ENCODE measurements around the gene NUCKS1. TPM values are rescaled to one million over a fixed set of nuclear protein-coding genes. Genes with fewer than 3 reads are reported as not detected.
A peak's percentile ranks its signal among the peaks of the same experiment; 100 is the strongest.
"Not testable (repeated sequence)": the region's sequence is repeated elsewhere in the genome, so short reads cannot be mapped to it uniquely, and the experiment has no call there.

The NUCKS1 gene
- total RNA-seq, 1 experiment from 2014 or later = 300 TPM

DNA sequence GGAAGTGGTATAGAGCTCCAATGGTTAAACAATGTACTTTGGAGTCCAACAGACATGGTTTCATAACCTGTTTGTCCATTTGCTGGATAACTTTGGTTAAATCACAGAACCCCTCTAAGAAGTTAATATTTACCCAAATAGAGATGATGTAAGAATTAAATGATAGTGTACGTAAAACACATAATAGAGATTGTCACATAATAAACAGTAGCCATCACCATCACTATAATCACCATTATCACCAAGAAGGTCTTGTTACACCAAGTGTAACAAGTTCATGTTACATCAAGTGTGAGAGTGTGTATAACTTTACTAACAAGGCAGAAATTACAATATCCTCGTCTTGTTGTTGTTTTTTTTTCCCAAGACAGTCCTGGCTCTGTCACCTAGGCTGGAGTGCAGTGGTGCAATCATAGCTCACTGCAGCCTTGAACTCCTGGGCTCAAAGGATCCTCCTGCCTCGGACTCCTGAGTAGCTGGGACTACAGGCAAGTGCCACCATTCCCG is 23.3 kb downstream of the NUCKS1 start:
- peaks cover 16% of the 10 kb centered on the region for H3K36me3 ChIP-seq (replicated peaks; ENCODE audit: control insufficient read depth, insufficient read depth, low read length)
- no peak for DNase-seq
- H3K4me3 ChIP-seq (ENCODE audit: insufficient read depth, low read depth, low read length) = no peak overlapping the region
- no peaks in the 10 kb centered on the region for H3K27me3 ChIP-seq (ENCODE audit: control insufficient read depth, insufficient read depth, low read length)

DNA sequence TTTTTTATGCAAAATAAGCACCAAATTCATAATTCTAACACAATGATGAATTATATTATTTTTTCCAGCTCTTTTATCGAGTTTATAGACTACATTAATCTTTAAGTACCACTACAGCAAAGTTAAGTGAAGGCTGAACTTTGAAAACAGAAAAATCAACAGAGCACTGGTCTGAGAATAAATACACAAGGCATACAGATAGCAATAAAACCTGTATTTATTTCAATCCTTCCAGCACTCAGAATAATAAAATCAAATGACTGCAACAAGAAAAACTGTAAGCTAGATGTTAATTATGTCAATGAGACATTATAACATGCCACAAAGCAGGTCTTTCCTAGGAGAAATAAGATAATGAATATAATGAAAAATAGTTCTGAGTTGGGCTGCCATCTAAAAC is 24.5 kb downstream of the NUCKS1 start:
- Histone ChIP-seq H3K36me3 (replicated peaks; ENCODE audit: control insufficient read depth, insufficient read depth, low read length) (peaks cover 19% of the 10 kb centered on the region), H3K27me3 (ENCODE audit: control insufficient read depth, insufficient read depth, low read length) (no peaks in the 10 kb centered on the region), H3K4me3 (ENCODE audit: insufficient read depth, low read depth, low read length) (no peak overlapping the region)
- DNase-seq = no peak

DNA sequence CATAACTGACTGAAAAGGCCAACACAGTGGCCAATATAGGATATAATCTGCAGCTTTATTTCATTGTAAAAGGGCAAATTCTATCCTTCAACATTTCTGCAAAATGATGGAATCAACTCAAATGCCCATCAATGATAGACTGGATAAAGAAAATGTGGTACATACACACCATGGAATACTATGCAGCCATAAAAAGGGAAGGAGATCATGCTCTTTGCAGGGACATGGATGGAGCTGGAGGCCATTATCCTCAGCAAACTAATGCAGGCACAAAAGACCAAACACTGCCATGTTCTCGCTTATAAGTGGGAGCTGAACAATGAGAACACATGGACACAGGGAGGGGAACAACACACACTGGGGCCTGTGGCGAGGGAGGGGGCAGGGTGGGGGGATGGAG is 29.2 kb downstream of the NUCKS1 start:
- not testable (repeated sequence) for H3K27me3 ChIP-seq (ENCODE audit: control insufficient read depth, insufficient read depth, low read length); DNase-seq; H3K4me3 ChIP-seq (ENCODE audit: insufficient read depth, low read depth, low read length)
- peaks cover 37% of the 10 kb centered on the region for H3K36me3 ChIP-seq (replicated peaks; ENCODE audit: control insufficient read depth, insufficient read depth, low read length)

DNA sequence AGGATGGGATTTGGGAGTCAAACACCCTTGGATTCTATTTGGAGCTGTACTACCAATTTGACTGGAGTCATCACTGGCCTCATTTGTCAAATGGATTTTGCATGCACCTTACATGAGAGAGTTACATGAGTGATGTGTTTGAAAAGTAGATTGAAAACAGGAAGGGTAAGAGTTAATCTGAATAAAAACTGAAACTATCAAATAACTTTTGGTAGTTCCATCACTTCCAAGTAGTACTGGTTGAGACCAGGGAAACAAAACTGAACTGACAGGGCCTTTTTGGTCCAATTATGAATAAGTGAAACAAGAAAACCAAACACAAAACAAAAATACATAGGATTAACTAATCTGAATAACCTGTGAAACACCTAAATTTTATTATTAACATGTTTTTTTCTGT is 30.2 kb downstream of the NUCKS1 start:
- DNase-seq = no peak
- Histone ChIP-seq H3K4me3 (ENCODE audit: insufficient read depth, low read depth, low read length) (no peak overlapping the region), H3K36me3 (replicated peaks; ENCODE audit: control insufficient read depth, insufficient read depth, low read length) (peaks cover 41% of the 10 kb centered on the region), H3K27me3 (ENCODE audit: control insufficient read depth, insufficient read depth, low read length) (no peaks in the 10 kb centered on the region)

DNA sequence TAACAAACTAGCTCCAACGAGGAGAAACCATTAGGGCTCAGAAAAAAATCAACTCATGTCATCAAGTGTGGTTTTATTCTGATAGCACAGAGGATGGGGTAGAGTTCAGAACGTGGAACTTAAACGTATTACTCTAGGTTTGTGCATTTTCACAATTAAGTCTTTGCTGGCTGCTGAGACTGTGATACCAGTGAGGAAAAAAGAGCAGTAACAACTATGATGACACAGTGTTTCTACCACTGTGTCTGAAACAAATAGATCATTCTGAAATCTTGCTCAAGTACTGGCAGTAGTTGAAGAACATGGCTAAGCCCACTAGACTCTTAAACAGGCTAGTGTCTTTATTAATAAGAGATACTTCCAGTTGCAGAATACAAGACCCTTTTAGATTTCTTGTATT is 31.0 kb downstream of the NUCKS1 start:
- no peak overlapping the region for H3K4me3 ChIP-seq (ENCODE audit: insufficient read depth, low read depth, low read length)
- no peaks in the 10 kb centered on the region for H3K27me3 ChIP-seq (ENCODE audit: control insufficient read depth, insufficient read depth, low read length)
- DNase-seq = no peak
- H3K36me3 ChIP-seq (replicated peaks; ENCODE audit: control insufficient read depth, insufficient read depth, low read length) = peaks cover 41% of the 10 kb centered on the region

DNA sequence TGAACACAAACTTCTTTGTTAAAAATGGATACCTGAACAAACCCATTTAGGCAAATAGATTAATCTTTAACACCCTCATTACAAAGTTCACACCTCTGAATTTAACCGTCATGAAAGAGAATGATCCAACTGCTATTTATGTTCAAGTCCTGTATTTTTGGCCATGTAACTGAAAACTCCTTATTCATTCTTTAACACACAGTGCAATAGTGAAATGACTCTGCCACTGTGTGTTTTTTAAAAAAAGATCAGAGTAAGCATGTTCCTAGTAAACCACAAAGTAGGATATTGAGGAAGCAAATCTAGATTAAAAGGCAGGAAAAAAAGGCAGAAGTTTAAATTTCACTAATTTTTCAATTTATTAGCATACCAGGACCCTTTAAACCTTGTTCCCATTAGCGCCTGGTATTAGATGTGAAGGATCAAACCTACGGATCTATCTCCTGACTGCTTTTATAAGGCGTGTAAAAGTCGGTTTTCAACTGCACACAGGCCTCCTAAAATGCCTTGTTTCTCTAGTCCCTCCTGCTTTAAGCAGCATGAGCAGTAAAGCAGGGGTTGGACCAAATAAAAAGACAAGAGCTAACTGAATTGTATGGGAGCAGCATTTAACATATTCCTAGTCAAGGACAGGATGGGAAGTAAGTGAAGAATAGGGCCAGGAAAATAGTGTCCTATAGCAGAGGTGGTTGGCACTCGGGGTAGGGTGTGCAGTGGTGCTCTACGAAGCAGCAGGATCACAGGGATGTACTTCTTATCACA is 33.4 kb downstream of the NUCKS1 start:
- H3K4me3 ChIP-seq (ENCODE audit: insufficient read depth, low read depth, low read length) = no peak overlapping the region
- no peaks in the 10 kb centered on the region for H3K27me3 ChIP-seq (ENCODE audit: control insufficient read depth, insufficient read depth, low read length)
- H3K36me3 ChIP-seq (replicated peaks; ENCODE audit: control insufficient read depth, insufficient read depth, low read length) = peaks cover 34% of the 10 kb centered on the region
- no peak for DNase-seq

- Histone ChIP-seq H3K36me3 (replicated peaks; ENCODE audit: control insufficient read depth, insufficient read depth, low read length) (peaks cover 29% of the 10 kb centered on the region), H3K27me3 (ENCODE audit: control insufficient read depth, insufficient read depth, low read length) (no peaks in the 10 kb centered on the region), H3K4me3 (ENCODE audit: insufficient read depth, low read depth, low read length) (no peak overlapping the region)
- no peak for DNase-seq
These were observed 34.4 kb downstream of the NUCKS1 start for GRCh38 chr1:205715628-205716027.

- no peak overlapping the region for H3K4me3 ChIP-seq (ENCODE audit: insufficient read depth, low read depth, low read length)
- H3K27me3 ChIP-seq (ENCODE audit: control insufficient read depth, insufficient read depth, low read length) = no peaks in the 10 kb centered on the region
- H3K36me3 ChIP-seq (replicated peaks; ENCODE audit: control insufficient read depth, insufficient read depth, low read length) = peaks cover 22% of the 10 kb centered on the region
- DNase-seq = no peak
These were observed 35.1 kb downstream of the NUCKS1 start for GRCh38 chr1:205714906-205715246.

DNA sequence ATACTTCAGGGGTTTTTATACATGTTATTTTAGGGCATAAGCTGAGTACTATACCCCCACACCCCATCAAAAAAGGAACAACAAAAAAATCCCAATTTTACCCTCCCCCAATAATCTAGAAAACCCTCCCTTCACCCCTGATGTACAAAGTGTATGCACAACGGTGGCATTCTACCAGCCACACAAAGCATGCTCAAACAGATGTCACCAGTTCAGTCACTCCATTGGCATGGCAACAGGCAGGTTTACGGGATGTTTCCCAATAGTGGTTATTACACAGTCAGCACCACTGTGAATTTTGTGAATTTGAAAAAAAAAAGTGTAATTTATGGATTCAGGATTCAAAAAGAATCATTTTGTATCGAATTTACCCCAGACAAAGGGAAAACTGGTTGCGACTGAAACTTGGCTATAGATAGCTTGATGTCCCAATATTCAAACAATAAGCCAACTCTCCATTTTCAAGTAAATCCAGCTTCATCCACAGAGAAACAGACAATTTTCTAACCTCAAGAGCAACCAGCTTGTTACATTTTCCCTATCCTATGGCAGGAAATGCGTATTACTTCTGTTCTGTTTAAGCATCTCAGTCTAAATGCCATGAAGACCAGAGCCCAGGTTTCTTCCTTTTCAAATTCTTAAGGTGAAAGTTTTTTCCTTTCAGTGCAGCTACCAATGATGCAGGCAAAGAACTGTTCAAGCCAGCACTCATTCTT is 35.6 kb downstream of the NUCKS1 start:
- DNase-seq = no peak
- Histone ChIP-seq H3K4me3 (ENCODE audit: insufficient read depth, low read depth, low read length) (no peak overlapping the region), H3K36me3 (replicated peaks; ENCODE audit: control insufficient read depth, insufficient read depth, low read length) (peaks cover 17% of the 10 kb centered on the region), H3K27me3 (ENCODE audit: control insufficient read depth, insufficient read depth, low read length) (no peaks in the 10 kb centered on the region)

DNA sequence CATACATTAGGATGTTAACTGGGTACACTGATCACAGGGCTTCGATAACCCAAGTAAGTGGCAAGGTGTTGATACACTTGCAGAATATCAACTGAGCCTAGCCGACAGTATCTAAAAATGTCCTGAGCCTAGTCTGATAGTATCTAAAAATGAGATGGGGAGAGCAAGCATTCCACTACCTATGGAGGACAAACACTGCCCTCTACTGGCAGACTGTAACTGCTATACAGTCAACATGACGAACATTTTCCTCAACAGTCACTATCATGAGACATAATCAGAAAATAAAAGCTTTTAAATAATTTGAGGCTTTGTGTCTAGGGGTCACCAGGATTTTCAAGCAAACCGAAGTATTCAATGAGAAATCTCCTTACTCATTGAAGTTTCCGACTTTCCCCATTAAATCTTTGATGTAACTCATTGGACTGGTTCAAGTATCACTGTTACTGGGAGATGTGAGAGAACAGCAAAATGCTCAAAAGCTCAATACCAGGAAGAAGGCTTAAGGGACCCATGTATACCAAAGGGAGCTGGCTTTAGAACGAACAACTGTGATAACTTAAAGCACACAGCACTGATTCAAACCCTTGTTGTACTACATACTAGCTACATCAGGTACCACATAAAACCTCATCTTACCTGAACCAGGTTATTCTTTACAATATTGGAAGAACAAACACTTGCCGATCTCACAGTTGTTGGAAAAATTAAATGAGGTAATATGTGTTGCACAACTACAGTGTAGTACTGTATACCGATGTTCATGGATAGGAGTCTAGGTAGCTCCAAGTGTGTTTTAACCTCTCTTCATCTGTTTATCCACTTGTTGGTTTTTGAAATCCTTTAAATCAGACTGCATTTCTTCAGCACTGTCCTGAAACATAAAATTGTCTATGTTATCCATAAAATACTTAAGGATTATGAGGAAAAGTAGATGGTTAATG is 38.6 kb downstream of the NUCKS1 start:
- Histone ChIP-seq H3K27me3 (ENCODE audit: control insufficient read depth, insufficient read depth, low read length) (no peaks in the 10 kb centered on the region), H3K36me3 (replicated peaks; ENCODE audit: control insufficient read depth, insufficient read depth, low read length) (peaks cover 7% of the 10 kb centered on the region), H3K4me3 (ENCODE audit: insufficient read depth, low read depth, low read length) (no peak overlapping the region)
- DNase-seq = peak; percentile 76

DNA sequence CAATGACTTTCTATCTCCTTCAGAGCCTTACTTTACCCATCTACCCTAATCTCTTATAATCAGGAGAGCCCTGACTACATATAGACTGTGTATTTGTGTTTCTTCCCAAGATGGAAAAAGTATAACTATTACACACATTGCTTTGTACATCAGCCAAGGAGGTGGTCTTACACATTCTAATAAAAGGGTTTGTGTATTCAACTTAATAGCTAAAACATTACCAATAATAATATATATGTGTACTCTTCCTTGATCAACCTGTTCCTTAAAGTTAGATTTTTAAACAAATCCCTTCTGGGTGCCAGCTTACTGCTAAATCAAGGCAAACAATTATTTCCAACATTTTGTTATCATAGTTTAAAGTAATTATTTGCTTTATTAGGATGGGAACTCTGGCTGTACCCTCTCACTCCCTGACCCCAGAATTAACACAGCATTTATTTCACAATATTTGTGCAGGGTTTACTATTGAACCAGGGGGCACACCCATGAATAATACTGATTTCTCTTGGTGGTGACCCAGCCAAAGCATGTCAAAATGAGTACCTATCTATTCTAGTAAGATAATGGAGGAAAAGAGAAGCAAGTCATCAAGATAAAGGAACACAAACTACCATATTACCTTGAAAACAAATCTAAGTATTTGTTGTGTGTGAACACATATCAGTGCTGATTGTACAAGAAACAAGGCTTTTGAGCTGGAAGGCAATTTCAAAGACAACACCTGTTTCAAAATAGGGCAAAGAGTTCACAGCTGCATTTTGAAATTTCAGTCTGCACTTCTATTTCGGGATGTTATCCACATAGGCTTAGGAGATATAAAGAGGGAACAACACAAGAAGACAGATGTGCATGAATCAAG is 39.5 kb downstream of the NUCKS1 start:
- H3K27me3 ChIP-seq (ENCODE audit: control insufficient read depth, insufficient read depth, low read length) = no peaks in the 10 kb centered on the region
- no peak for DNase-seq
- peaks cover 4% of the 10 kb centered on the region for H3K36me3 ChIP-seq (replicated peaks; ENCODE audit: control insufficient read depth, insufficient read depth, low read length)
- no peak overlapping the region for H3K4me3 ChIP-seq (ENCODE audit: insufficient read depth, low read depth, low read length)

GRCh38 chr1:205709640-205710039 is 40.3 kb downstream of the NUCKS1 start:
- H3K4me3 ChIP-seq (ENCODE audit: insufficient read depth, low read depth, low read length) = no peak overlapping the region
- DNase-seq = no peak
- H3K36me3 ChIP-seq (replicated peaks; ENCODE audit: control insufficient read depth, insufficient read depth, low read length) = peaks cover 4% of the 10 kb centered on the region
- no peaks in the 10 kb centered on the region for H3K27me3 ChIP-seq (ENCODE audit: control insufficient read depth, insufficient read depth, low read length)

DNA sequence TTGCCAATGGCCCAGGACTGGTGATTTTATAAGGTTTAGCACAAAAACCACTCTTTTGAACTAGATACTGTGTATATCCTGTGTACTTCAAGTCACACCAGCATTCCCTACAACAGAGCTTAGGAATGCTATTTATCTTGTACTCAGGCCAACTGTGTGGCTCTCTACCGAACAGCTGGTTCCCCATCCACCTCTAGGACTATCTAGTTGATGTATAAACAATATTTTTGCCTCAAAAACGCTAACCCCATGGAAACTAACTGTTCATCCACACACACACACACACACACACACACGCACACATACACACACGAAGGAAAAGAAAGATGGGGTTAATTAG is 41.0 kb downstream of the NUCKS1 start:
- H3K36me3 ChIP-seq (replicated peaks; ENCODE audit: control insufficient read depth, insufficient read depth, low read length) = peaks cover 4% of the 10 kb centered on the region
- H3K4me3 ChIP-seq (ENCODE audit: insufficient read depth, low read depth, low read length) = no peak overlapping the region
- no peak for DNase-seq
- no peaks in the 10 kb centered on the region for H3K27me3 ChIP-seq (ENCODE audit: control insufficient read depth, insufficient read depth, low read length)
